ENCODE measurements around the gene ARHGEF4.

Gene ARHGEF4

DNA sequence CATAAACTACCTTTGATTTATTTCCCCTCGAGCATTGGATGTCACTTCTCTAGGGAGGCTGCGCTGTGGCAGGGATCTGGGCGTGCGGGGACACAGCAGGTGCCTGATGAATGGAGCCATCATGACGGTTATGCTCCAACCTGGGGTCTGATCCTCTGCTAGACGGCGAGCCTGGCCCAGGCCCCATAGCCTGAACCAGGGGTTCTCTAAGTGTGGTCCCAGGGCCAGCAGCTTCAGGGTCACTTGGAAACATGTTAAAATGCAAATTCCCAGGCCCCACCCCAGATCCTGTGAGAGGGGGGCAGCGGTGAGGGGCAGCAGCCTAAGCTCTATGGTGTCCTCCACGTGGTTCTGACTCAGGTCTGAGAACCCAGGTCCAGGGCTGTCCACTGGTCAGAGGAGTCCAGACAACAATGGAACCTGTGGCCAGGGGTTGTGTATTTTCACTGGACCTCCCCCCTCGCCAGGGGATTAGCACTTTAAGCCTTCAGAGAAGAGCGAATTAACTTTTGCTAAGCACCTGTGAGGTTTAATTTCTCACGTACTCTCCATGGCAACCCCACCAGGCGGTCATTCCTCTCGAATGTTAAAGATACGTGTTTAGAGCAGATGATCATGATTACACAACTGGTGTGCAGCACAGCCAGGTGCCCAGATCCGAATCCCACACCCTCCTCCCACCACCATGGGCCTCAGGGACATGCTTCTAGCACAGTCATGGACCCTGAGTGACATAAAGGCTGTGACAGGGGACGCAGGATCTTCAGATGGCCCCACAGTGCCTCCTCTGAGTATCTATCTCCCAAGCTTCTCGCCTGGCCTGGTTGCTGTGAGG is 1.6 kb upstream of the ARHGEF4 start:
- DNase-seq = no peak

DNA sequence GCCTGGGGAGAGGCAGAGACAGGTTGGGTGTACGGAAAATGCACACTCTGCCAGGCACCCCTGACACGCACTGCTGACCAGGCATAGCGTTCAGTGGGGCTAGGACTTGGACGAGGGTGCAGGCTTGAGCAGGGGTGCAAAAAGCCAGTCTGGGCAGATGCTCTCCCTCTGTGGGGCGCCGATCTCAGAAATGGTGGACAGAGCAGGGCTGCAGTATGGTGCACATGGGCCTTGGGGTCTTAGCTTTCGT is 1.0 kb upstream of the ARHGEF4 start:
- DNase-seq = no peak

DNA sequence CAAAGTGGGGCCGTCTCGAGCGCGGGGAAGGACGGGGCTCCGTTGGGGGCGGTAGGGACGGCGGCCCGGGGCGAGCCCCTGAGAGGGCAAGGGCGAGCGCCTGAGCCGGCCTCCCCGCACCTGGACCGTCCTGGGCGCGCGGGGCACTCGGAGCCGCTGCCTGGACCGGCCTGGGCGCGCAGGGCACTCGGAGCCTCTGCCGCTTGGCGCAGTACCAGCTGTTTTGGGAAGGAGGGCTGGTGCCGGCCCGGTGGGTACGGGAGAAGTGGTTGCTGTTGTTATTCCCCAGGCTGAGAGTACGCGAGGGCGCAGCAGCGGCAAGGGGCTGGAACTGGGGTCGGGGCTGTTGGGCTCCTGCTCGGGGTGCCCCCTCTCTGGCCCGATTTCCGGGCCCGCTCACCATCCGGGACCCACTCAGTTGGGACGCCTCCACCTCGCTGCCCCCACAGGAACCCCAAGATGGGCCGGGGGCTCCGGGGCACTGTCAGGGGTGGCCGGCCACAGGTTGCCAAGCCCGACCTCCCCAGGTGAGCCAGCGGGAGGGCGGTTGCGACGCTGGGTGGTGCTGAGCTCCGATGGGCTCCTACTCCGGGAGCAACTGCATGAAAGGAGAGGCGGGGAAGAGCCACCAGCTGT is 579 bp downstream of the ARHGEF4 start:
- DNase-seq = no peak

DNA sequence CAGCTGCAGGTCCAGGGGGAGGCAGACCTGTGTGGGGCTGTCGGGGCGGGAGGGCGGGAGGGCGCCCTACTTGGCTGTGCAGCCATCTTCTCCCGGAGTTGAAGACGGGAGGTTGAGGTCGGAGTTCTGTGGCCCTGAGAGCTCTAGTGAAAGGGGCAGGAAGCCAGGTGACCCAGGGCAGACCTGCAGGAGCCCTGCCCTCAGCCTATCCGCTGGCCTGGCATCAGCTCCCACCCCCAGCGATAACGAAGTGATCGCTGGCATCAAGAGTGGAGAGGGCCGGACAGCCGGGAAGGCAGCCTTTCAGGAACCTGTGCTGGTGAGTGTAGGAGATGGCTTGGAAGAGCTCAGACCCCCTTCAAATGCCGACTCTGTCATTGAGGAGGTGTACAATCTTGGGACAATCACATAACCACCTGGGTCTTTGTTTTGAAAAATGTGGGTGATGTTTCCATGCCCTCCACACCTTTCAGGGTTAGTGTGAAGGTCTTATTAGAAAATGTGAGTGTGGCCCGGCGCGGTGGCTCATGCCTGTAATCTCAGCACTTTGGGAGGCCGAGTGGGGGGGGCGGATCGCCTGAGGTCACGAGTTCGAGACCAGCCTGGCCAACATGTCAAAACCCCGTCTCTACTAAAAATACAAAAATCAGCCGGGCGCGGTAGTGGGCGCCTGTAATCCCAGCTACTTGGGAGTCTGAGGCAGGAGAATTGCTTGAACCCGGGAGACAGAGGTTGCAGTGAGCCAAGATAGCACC is 1.3 kb downstream of the ARHGEF4 start:
- no peak for DNase-seq

DNA sequence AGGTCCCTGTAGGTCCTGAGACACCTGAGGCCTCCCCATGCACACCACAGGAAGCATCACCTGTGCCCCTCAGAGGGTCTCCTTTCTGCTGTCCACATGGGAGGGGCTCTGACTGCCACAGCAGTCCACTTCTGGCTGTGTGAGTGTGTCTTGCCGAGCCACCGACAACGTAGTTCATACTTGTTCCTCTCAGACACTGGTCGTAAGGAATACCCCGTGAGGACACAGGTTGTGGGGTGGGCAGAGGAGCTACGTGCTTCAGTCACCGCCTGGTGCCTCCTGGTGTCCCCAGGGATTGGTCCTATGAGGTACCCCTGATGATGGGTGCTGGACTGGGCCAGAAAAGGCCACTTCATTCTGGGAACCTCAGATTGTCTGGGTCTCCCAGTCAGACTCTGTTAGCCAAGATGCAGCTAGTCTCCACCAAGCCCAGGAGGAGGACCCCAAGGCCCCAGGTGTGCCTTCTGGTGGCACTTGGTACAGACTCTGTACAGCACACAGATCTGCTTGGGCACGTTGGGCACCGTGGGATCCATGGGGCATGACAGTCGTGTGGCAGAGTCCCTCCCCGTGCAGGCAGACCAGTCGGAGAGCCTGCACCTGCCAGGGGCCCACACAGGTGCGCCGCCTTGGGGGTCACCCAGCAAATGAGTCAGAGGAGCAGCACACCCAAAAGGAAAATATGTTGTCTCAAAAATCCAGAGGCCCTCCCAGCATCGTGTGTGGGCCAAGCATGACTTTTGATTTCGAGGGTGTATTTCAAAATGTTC is 2.5 kb downstream of the ARHGEF4 start:
- DNase-seq = no peak

DNA sequence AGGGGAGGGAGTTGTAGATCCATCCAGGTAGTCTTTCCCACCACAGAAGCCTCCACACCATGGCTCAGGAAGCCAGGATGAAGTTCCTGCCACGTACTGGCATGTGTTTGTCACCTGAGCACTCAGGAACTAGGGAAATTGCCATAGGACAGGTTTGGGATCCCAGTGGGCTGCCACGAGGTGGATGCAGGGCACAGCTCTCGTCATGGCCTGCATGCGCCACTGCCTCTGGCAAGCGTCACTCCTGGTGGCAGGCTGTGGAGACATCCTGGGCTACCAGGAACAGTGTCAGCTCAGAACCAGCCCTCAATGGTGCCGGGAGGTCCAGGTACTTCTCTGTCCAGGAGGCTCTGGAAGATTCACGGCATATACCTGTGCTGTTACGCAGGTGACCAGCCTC is 3.8 kb downstream of the ARHGEF4 start:
- DNase-seq = no peak

DNA sequence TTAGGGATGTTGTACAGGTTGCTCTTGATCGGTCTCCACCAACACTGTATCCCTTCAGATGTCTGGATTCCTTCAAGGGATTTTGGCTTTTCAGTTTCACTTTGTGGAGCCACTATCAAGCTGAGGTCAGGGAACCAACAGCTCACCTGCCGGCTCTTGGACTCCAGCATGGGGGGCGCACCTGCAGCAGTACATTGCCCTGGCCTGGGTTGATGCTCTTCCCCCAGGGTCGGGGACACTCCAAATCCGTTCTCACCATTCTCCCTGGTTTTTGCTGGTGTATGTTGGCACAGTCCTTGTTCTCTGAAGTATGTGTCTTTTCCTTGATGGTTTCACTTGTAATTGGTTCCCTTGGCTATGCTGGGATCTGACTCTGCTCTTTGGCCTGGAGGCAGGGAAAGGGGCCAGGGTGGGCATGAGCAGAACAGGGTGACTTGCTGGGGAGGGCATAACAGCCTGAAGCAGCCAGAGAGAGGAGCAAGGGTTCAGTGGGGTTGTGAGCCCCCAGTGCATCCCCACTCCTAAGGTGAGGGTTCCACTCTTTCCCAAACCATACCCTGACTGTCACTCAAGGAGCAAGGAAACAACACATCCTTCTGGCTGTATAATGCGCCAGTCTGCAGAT is 5.1 kb downstream of the ARHGEF4 start:
- no peak for DNase-seq

DNA sequence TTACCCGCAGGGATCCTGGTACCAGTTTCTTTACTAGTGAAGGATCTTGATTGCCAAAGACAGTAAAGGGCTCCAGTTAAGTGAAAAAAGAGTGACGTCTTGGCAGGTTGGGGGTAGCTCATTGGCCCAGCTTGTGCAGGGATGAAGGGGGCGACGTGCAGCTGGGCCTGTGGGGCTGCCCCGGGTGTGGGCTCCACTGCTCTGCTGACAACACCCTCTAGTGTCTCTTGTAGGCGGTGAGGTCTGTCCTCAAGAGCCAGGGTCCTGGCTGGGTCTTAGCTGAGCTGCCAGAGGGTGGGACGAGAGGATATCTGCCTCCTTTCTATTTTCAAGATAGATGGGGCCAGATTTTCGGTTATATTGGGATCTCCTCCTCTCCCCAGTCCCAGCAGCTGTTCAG is 6.1 kb downstream of the ARHGEF4 start:
- DNase-seq = no peak

DNA sequence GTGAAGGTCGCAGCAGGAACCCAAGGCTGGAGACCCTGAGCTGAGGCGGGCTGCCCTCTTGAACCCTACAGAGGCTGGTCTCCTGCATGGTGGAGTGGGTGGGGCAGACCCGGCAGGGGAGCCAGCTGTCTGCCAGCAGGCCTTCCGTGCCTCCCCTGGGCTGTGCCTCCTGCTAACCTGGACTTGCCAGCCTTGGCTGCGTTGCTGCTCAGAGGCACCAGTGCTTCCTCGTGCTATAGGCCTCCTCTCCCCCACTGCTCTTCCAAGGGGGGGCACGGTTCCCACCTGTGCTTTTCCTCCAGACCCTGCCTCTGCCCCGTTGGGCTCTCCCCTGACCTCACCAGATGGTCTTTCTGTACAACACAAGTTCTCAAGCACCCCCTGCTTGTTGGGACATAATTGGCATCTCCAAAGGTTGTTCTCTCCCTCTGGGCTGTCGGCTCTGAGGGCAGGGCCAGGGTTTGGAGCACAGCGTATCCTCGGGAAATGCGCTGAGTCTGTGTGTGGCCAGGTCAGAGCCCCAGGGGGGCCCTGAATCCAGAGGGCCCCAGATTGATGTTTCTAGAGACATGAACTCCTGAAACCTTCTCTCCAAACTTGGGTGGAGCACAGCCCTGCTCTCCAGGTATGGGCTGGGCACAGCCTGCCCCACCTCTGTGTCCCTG is 6.7 kb downstream of the ARHGEF4 start:
- DNase-seq = no peak

DNA sequence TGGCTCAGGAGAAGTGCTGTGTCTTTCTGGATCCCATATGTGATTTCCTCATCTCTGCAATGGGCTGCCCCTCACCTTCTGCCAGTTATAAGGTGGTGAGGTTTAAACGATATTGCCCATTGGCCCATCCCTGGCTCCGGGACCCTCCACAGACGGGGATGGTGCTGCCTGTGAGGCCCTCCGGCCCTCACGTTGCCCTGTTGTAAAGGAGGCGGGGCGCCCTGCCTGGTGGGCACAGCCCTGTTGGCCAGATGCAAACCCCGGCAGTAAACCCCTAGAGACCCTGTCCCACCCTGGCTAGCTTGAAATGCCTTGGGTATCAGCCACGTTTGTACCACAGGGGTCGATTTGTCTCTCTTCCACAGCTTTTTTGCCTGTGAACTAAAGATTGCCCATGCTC is 7.4 kb downstream of the ARHGEF4 start:
- no peak for DNase-seq

DNA sequence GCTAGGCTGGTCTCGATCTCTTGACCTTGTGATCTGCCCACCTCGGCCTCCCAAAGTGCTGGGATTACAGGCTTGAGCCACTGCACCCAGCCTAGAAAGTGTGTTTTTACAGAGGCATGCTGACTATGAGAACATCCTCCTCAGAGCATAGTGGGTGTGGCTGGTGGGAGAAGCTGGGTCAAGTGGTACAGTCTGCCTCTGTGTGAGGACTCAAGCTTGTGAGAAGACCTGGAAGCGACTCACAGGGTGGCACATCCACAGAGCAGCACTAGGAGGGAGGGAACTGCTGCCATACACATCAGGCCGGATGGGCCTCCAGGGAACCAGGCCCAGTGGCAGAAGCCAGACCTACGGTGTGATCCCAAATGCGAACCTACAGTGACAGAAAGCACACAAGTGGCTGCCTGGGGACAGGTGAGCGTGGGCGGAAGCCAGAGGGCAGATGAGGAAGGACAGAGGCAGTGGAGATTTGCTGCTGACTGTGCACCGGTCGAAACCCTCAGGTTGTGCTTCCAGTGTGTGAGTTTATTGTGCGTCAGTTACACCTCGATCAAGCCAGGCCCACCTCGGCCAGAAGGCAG is 8.9 kb downstream of the ARHGEF4 start:
- no peak for DNase-seq

DNA sequence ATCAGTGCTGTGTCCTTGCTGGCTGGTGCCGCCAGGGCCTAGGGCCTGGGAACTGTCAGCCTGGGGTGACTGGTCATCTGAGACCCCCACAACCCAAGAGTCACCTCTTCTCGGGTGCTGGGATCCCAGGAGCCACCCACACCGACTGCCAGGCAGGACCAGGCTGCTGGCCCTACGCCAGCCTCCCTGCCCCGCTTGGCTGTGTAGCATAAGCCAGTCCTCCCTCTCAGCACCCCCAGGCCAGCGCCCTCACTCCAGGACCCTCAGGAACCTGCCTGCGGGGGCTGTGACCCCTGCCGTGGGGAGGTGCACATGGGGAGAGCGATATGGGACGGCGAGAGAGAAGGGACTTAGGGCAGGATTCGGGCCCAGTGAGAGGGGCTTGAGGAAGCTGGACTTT is 9.5 kb downstream of the ARHGEF4 start:
- DNase-seq = no peak

DNA sequence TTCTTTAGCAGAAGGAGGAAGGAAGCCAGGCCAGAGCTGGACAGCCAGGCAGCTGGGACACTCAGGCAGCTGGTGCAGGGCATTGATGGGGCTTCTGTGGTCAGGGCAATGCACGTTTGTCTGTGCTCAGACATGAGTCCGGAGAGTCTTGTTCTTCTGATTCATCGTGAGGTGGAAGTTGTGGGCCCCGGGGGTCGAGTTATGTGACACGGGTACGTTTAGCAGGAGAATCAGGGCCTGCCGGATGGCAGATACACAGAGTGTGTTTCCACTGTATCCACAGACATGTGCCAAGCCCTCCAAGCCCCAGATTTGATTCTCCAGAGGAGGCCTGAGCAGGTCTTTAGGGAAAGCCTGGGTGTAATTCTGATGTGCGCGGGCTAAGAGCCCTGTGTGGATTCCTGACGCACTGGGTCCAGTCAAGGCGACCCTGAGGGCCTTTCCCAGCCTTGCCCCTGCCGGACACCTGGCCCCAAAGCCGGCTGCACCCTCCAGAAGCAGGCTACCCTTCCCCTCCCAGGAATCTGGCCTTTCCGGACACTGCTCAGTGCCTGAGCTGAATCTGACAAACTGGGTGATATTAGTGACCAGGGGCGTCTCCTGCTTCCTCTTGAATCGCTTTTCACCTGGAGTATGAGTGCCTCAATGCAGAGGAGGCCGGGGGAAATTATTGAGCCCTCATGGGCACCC is 10.1 kb downstream of the ARHGEF4 start:
- no peak for DNase-seq

DNA sequence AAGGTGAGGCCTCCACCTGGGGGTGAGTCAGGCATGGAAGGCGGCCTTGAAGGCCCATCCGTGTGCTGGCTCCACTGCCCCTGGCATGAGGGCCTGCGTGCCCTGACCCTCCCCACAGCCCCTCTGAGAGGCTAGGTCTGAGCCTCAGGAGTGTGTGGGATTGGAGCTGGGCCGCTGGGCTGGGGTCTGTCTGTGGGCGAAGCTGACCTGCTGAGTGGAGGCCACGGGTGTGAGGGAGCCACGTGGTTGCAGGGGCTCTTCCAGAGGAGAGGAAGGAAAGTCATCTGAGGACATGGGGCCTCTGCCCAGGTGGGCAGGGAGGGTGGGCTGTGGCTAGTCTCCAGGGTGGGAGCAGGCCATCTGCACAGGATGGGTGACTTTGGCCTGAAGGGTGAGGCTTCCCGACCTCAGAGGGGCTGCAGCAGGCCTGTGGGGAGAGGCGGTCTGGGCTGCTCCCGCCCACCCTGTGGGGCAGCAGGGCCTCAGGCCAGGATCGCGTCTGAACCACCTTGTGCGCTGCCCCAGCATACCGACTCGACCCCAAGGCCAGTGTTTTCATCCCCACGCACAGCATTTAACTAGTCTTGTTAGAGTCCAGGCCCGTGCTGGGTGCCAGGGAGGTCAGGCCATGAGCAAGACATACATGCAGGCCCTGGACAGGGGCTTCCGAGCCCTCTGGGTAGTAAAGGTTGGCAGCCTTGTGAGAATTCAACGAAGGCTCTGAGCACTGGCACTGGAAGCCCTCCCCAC is 11.2 kb downstream of the ARHGEF4 start:
- DNase-seq = no peak

DNA sequence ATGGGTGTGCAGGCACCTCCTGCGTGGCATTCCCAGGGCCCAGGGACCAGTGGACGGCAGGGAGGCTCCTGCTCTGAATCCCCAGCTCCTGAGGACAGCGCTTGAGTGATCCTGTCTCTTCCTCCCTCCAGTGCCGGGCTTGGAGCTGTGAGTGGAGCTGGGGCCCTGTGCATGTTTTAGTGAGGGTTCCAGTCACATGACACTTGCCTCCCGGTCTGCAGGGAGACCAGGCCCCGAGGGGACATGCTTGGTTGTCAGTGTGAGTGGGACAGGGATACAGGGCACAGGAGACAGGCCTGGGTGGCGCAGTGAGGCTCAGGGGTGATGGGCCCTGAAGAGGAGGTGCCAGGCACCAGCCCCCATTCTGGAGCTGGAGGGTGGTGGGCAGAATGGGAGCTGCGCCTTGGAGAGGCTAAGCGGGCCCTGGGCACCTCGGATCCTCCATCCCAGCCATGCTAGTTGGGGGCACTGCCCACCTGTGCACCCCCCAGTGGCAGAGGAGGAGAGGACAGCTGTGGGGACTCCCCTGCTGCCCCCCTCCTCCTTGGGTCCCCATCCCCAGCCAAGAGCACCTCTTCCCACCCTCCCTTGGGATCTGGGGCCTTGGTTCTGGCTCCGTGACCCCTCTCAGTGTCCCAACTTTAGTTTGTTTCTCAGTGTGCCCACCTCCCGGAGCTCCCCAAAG is 12.0 kb downstream of the ARHGEF4 start:
- DNase-seq = no peak

DNA sequence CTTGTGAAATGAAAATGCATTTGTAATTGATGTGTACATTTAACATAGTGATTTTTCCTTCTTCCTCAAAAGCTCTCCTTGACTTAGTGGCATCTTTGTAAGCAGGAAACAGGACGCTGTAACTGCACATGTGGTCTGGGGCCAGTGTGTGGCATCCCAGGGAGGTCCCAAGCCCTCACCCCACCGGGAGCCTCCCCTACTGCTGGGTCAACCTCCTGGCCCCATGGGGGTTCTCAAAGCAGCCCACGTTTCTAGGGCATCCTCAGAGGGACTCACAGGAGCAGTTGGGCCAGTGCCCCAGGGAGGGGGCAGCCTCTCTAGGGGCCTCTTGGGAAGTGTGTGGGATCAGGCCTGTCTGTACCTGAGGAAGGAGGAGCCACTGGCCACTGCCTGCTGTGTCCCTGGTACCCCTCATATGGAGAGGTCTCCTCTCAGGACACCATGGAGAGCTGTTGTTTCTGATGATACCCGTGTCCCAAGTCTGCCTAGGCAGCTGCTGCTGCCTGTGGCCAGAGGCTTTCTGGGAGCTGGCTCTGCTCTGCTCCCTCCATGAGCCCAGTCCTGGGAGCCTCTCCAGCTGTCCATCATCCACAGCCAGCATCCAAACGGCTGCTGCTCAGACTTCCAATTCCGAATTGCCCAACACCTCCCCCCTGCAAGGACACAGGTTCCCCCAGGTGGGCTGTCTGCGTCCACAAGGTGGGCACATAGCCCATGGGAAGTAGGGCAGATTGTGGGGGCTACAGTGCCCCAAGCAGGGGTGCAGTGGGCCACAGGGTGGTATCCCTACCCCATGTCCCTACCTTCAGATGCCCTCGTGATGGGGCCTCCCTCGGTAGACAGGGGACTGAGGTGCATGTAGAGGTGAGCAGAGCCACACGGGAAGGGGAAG is 13.4 kb downstream of the ARHGEF4 start:
- no peak for DNase-seq

DNA sequence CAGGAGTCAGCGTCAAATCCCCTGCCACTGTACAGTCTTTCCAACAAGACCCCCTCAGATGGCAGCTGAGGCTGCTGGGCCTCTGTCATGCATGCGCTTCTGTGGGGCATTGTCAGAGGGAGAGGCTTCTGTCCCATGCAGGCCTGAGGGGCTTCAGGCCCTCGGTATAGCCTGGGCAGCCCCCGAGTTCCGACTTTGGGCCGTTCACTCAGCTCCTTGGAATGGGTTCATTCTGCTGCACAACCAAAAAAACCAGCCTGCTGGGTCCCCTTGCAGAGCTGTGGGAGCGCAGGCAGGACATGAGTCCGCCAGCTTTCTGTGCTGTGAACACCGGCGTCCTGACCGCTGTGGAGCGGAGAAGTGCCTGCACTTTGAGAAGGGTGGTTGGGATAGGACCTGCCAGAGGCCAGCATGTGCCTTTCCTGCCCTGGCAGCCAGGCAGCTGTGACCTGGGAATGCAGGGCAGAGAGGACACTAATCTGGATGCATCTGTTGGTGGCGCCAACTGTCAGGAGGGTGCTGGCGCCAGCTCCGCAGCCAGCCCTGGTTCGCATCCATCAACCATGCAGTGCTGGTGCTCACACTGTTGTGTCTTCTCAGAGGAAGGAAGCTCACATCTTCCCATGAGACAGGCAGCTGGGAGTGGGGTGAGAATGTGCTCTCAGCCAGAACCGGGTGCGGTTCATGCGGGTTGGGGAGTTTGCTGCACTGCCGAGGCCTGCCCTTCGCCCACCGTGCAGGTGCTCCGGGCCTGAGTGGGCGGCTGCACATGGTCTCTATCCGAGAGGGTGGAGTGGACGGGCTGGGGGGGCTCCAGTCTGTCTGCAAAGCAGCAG is 14.3 kb downstream of the ARHGEF4 start:
- no peak for DNase-seq
